B cell (primary cell): Measurements from ENCODE around the gene RNF149. TPM values are rescaled to one million over a fixed set of nuclear protein-coding genes. Genes with fewer than 3 reads are reported as not detected.

ENCODE experiments used
- ATAC-seq: fragments of 200-7000 bp; cut with Tn5 transposase; one replicate; pipeline ENCODE4 v1.10.0; 2021; ENCODE audit warnings: low read depth, mild to moderate bottlenecking, moderate number of reproducible peaks, moderate library complexity
- CTCF ChIA-PET: fragments of 350-600 bp; sonication (Branson Sonifier 250); formaldehyde crosslinking; loops from one replicate; lab custom pipeline; 2021; ENCODE audit warnings: antibody characterized with exemption, inconsistent platforms; lab: Charles Lee
- POLR2A ChIA-PET: fragments of 350-600 bp; sonication (Branson Sonifier 250); formaldehyde crosslinking; loops from one replicate; lab custom pipeline; 2021; ENCODE audit warnings: antibody characterized with exemption; lab: Charles Lee
- DNase-seq: peaks from one replicate; pipeline ENCODE4 v3.0.0; 2013
- H2AFZ ChIP-seq: 2 replicates; pipeline ENCODE4 v1.6.1; 2012; ENCODE audit warnings: mild to moderate bottlenecking, low read depth, low read length; ENCODE audit not compliant: insufficient read depth, poor library complexity, severe bottlenecking
- H3K27ac ChIP-seq, 2 donors: 1 replicate in 1 of 2; 2 replicates in 1 of 2; pipeline ENCODE4 v1.5.1; 2012 to 2013; ENCODE audit warnings: low read length in 2 of 2, mild to moderate bottlenecking in 2 of 2, moderate library complexity in 1 of 2
- H3K27me3 ChIP-seq, 4 experiments: fragments of 200-600 bp in 1 of 4; sonication (generic) in 1 of 4; replicated peaks in 1 of 4; 1 replicate in 2 of 4; 2 replicates in 2 of 4; pipeline versions ENCODE4 v1.6.1 to v1.7.0; 2013 to 2016; ENCODE audit warnings: low read length in 3 of 4, mild to moderate bottlenecking in 2 of 4, mixed read lengths in 1 of 4, moderate library complexity in 1 of 4; ENCODE audit not compliant: insufficient read depth in 4 of 4, control insufficient read depth in 3 of 4; ENCODE audit errors: control extremely low read depth in 1 of 4
- H3K36me3 ChIP-seq, 2 experiments: replicated peaks in 1 of 2; 1 replicate in 1 of 2; 2 replicates in 1 of 2; pipeline versions ENCODE4 v1.6.1 to v1.7.1; 2013; ENCODE audit warnings: low read length in 1 of 2; ENCODE audit not compliant: insufficient read depth in 2 of 2, control insufficient read depth in 1 of 2; ENCODE audit errors: control extremely low read depth in 1 of 2, extremely low read depth in 1 of 2
- H3K4me1 ChIP-seq, 2 donors: fragments of 200-600 bp in 1 of 2; sonication (generic) in 1 of 2; 1 replicate in 1 of 2; 2 replicates in 1 of 2; pipeline versions ENCODE4 v1.5.1 to v1.6.1; 2013 to 2017; ENCODE audit warnings: low read length in 2 of 2; ENCODE audit not compliant: control insufficient read depth in 2 of 2, insufficient read depth in 2 of 2
- H3K4me2 ChIP-seq: replicated peaks from 2 replicates; pipeline ENCODE3; 2012; ENCODE audit warnings: mild to moderate bottlenecking, low read depth, low read length; ENCODE audit not compliant: poor library complexity, severe bottlenecking
- H3K4me3 ChIP-seq, 5 experiments: fragments of 200-600 bp in 1 of 5; sonication (generic) in 1 of 5; 1 replicate in 3 of 5; 2 replicates in 2 of 5; pipeline versions ENCODE4 v1.5.1 to v1.7.0; 2011 to 2016; ENCODE audit warnings: low read length in 4 of 5, mild to moderate bottlenecking in 4 of 5, low read depth in 2 of 5, control low read depth in 1 of 5, moderate library complexity in 1 of 5; ENCODE audit not compliant: insufficient read depth in 1 of 5; ENCODE audit errors: control extremely low read depth in 1 of 5, extremely low read depth in 1 of 5
- H3K79me2 ChIP-seq: fragments of 200-600 bp; sonication (generic); one replicate; pipeline ENCODE4 v1.6.0; 2016; ENCODE audit warnings: low read length; ENCODE audit not compliant: control insufficient read depth, insufficient read depth
- H3K9ac ChIP-seq: fragments of 200-600 bp; sonication (generic); 2 replicates; pipeline ENCODE4 v1.6.1; 2017; ENCODE audit warnings: mild to moderate bottlenecking, low read length, moderate library complexity
- H3K9me3 ChIP-seq, 3 donors: one replicate each; pipeline versions ENCODE4 v1.6.1 to v1.7.1; 2013; ENCODE audit warnings: low read length in 2 of 3; ENCODE audit not compliant: control insufficient read depth in 2 of 3, insufficient read depth in 1 of 3; ENCODE audit errors: control extremely low read depth in 1 of 3
- H4K20me1 ChIP-seq: 2 replicates; pipeline ENCODE4 v1.6.0; 2012; ENCODE audit warnings: mild to moderate bottlenecking, low read length; ENCODE audit not compliant: insufficient read depth, control insufficient read depth, poor library complexity, severe bottlenecking
- H3K27ac Mint-ChIP-seq: one replicate; pipeline ENCODE4 v1.8.0; 2021; ENCODE audit warnings: mixed read lengths
- H3K27me3 Mint-ChIP-seq: one replicate; pipeline ENCODE4 v1.8.0; 2021; ENCODE audit warnings: mixed read lengths
- H3K4me1 Mint-ChIP-seq: one replicate; pipeline ENCODE4 v1.8.0; 2021; ENCODE audit warnings: mixed read lengths
- H3K4me3 Mint-ChIP-seq: one replicate; pipeline ENCODE4 v1.8.0; 2021; ENCODE audit warnings: mixed read lengths
- H3K9me3 Mint-ChIP-seq: one replicate; pipeline ENCODE4 v1.8.0; 2022; ENCODE audit warnings: mixed read lengths; ENCODE audit not compliant: insufficient read depth
- EZH2 ChIP-seq: IDR thresholded peaks from 2 replicates; pipeline ENCODE4 v1.6.1; 2012; ENCODE audit warnings: borderline replicate concordance, low read depth, mild to moderate bottlenecking, moderate library complexity, low read length; ENCODE audit not compliant: insufficient read depth, poor library complexity, severe bottlenecking
- WGBS: methylation state at CpG from one replicate; pipeline ENCODE4 v1.1.5; 2013; ENCODE audit warnings: missing lambda C conversion rate; ENCODE audit not compliant: insufficient coverage; 5-methylcytosine and 5-hydroxymethylcytosine counted together
- intact Hi-C: fragments of 100-400 bp; cut with micrococcal nuclease; formaldehyde crosslinking; loops from one replicate; pipeline ENCODE4 v1.10.0; 2022
- polyA plus RNA-seq: library from polyadenylated mRNA; depleted of rRNA; stranded (reverse); fragments of >200 nt; gene quantifications from 2 replicates; pipeline ENCODE4 v1.2.3, GENCODE V29; 2012
- total RNA-seq, 2 donors: library from RNA; stranded (reverse); fragments of 120-200 nt in 1 of 2; gene quantifications; 1 replicate in 1 of 2; 2 replicates in 1 of 2; pipeline versions ENCODE4 v1.2.3 to v1.2.4, GENCODE V29; 2013 to 2022
- TF ChIP-seq, protein P1 (sequence below): fragments of 200-600 bp; IDR thresholded peaks from one replicate; pipeline ENCODE4 v1.8.0; 2022; ENCODE audit warnings: antibody characterized with exemption, mild to moderate bottlenecking

RNF149 gene
- total and polyA plus RNA-seq, 2 donors (not counting 1 experiment from before 2014, with no cell fraction given) = 28.2 to 71.6 TPM

DNA sequence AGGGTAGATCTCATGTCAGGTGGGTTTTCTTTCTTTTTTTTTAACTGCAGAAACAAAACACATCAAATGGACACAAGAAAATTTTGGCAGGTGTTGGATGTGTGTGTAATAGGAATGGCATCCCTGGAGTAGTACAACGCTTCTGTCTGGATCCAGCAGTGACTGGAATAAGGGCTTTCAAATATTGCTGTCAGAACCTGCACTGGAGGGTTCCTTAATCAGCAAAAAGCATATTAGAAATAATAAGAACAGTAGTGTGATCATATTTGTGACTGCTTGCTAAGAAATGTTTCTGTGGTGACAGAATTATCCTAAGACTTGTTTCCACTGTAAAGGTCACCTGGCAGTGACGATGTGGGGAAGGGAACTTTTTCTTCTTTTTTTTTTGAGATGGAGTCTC is 48.0 kb upstream of the RNF149 start:
- POLR2A ChIA-PET = no interaction called here
- H3K4me3 Mint-ChIP-seq = no peak overlapping the region
- WGBS = 100% methylated on average over 1 of the region's 2 CpGs
- peaks cover 14% of the 10 kb centered on the region for H3K4me1 Mint-ChIP-seq
- no peaks in the 10 kb centered on the region for H3K27me3 ChIP-seq
- peaks cover 6 to 8% of the 10 kb centered on the region in 2 donors for H3K4me1 ChIP-seq
- no peaks in the 10 kb centered on the region for H3K9me3 ChIP-seq
- no peak overlapping the region for H3K9ac ChIP-seq
- no peak overlapping the region for H3K27ac Mint-ChIP-seq
- H3K27me3 Mint-ChIP-seq = peaks cover 5% of the 10 kb centered on the region
- no peaks in the 10 kb centered on the region for H3K79me2 ChIP-seq
- no peaks in the 10 kb centered on the region for H3K36me3 ChIP-seq
- H4K20me1 ChIP-seq = no peaks in the 10 kb centered on the region
- H3K4me3 ChIP-seq = no peak overlapping the region
- DNase-seq (no peak), ATAC-seq (no peak)
- intact Hi-C loops = no loop called here
- H3K27ac ChIP-seq = no peak overlapping the region
- CTCF ChIA-PET = no interaction called here
- no peak for TF ChIP-seq EZH2
- TF ChIP-seq, protein P1, sequence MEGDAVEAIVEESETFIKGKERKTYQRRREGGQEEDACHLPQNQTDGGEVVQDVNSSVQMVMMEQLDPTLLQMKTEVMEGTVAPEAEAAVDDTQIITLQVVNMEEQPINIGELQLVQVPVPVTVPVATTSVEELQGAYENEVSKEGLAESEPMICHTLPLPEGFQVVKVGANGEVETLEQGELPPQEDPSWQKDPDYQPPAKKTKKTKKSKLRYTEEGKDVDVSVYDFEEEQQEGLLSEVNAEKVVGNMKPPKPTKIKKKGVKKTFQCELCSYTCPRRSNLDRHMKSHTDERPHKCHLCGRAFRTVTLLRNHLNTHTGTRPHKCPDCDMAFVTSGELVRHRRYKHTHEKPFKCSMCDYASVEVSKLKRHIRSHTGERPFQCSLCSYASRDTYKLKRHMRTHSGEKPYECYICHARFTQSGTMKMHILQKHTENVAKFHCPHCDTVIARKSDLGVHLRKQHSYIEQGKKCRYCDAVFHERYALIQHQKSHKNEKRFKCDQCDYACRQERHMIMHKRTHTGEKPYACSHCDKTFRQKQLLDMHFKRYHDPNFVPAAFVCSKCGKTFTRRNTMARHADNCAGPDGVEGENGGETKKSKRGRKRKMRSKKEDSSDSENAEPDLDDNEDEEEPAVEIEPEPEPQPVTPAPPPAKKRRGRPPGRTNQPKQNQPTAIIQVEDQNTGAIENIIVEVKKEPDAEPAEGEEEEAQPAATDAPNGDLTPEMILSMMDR = no peak
- H2AFZ ChIP-seq = no peak overlapping the region
- no peak overlapping the region for H3K4me2 ChIP-seq
- no peaks in the 10 kb centered on the region for H3K9me3 Mint-ChIP-seq

DNA sequence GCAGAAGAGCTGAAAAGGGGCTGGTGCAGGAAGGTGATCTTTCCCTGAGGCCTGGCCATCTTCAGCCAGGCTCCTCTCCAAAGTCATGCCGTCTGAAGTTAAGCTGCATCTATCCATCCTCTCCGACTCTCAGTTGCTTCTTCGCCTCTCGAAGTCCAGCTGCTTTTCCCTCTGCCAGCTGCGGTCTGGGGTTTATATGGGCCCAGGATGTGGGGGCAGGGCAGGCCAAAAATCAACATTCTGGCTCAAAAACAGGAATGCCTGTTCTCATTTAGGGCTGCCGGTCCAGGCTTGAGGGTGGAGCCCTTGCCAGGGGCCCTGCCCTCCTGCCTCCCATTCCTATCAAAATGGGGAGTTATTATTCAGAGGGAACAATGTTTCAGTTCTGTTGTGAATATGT is 47.6 kb upstream of the RNF149 start:
- H3K36me3 ChIP-seq = no peaks in the 10 kb centered on the region
- H3K4me2 ChIP-seq = no peak overlapping the region
- H3K4me1 ChIP-seq = peaks cover 1 to 4% of the 10 kb centered on the region in 2 donors
- TF ChIP-seq, protein P1 = no peak
- TF ChIP-seq EZH2 = no peak
- DNase-seq (no peak), ATAC-seq (no peak)
- ChIA-PET POLR2A (no interaction called here), CTCF (no interaction called here)
- no peak overlapping the region for H3K4me3 ChIP-seq
- Mint-ChIP-seq H3K4me1 (peaks cover 10% of the 10 kb centered on the region), H3K27me3 (peaks cover 5% of the 10 kb centered on the region), H3K9me3 (no peaks in the 10 kb centered on the region), H3K4me3 (no peak overlapping the region), H3K27ac (no peak overlapping the region)
- 100% methylated on average over 6 of the region's 6 CpGs for WGBS
- no peaks in the 10 kb centered on the region for H4K20me1 ChIP-seq
- intact Hi-C loops = no loop called here
- H3K27ac ChIP-seq = no peak overlapping the region
- H3K9ac ChIP-seq = no peak overlapping the region
- no peaks in the 10 kb centered on the region for H3K9me3 ChIP-seq
- no peaks in the 10 kb centered on the region for H3K79me2 ChIP-seq
- no peaks in the 10 kb centered on the region for H3K27me3 ChIP-seq
- no peak overlapping the region for H2AFZ ChIP-seq
